Muscle layer of duodenum (tissue), 2 donors: ENCODE results near the gene PHF1.

Experiments
- H3K27ac ChIP-seq: one replicate; pipeline ENCODE4 v1.7.0; 2013; ENCODE audit warnings: mild to moderate bottlenecking, low read length
- H3K27me3 ChIP-seq: one replicate; pipeline ENCODE4 v1.7.0; 2013; ENCODE audit warnings: low read depth, mild to moderate bottlenecking, control low read depth, low read length
- H3K36me3 ChIP-seq, 2 donors: one replicate each; pipeline ENCODE4 v1.7.0; 2013; ENCODE audit warnings: low read length in 2 of 2, control low read depth in 1 of 2, mild to moderate bottlenecking in 1 of 2; ENCODE audit not compliant: insufficient read depth in 2 of 2, control insufficient read depth in 1 of 2
- H3K4me1 ChIP-seq, 2 donors: one replicate each; pipeline ENCODE4 v1.7.0; 2013; ENCODE audit warnings: low read length in 2 of 2, mild to moderate bottlenecking in 2 of 2, control low read depth in 1 of 2, moderate library complexity in 1 of 2; ENCODE audit not compliant: insufficient read depth in 2 of 2, control insufficient read depth in 1 of 2
- H3K4me3 ChIP-seq, 2 donors: one replicate each; pipeline ENCODE4 v1.7.0; 2013; ENCODE audit warnings: low read length in 2 of 2, low read depth in 1 of 2, mild to moderate bottlenecking in 1 of 2
- H3K9me3 ChIP-seq, 2 donors: one replicate each; pipeline ENCODE4 v1.7.0; 2013; ENCODE audit warnings: low read length in 2 of 2, control low read depth in 1 of 2, mild to moderate bottlenecking in 1 of 2; ENCODE audit not compliant: control insufficient read depth in 1 of 2
- donor health status: healthy.

PHF1 gene

DNA sequence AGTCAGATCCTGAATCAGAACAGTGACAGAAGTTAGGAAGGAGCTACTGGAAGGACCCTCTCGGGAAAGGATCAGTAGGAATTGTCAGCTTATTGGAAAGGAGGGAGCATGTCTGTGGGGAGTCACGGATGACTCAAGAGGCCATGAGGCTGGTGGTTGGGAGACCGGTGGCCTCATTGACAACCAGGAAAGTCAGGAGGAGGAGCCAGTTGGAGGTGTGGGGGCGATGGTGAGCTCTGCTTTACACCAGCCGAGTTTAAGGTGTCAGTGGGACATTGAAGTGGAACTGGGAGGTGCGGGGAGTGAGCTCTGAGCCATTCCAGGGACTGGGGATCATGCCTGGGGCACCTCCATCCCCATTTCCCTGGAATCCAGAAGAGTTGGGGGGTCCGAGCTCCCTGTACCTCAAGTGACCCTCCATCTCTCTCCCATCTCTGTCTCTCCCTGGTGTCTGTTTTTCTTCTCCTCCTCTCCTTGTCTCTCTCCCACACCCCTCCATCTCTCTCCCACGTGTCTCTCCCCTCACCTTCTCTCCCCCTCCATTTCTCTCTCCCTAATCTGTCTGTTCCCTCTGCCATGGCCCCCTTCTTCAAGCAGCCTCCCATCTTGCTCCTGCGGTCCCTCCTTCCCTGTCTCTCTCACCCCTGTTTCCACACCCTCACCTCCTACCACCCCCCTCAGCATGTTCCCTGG lies 29.3 kb downstream of the PHF1 start:
- Histone ChIP-seq H3K27me3 (no peaks in the 10 kb centered on the region), H3K36me3 (peaks cover 54 to 69% of the 10 kb centered on the region in 2 donors), H3K27ac (no peak overlapping the region), H3K4me3 (no peak overlapping the region), H3K9me3 (no peaks in the 10 kb centered on the region), H3K4me1 (no peaks in the 10 kb centered on the region)

DNA sequence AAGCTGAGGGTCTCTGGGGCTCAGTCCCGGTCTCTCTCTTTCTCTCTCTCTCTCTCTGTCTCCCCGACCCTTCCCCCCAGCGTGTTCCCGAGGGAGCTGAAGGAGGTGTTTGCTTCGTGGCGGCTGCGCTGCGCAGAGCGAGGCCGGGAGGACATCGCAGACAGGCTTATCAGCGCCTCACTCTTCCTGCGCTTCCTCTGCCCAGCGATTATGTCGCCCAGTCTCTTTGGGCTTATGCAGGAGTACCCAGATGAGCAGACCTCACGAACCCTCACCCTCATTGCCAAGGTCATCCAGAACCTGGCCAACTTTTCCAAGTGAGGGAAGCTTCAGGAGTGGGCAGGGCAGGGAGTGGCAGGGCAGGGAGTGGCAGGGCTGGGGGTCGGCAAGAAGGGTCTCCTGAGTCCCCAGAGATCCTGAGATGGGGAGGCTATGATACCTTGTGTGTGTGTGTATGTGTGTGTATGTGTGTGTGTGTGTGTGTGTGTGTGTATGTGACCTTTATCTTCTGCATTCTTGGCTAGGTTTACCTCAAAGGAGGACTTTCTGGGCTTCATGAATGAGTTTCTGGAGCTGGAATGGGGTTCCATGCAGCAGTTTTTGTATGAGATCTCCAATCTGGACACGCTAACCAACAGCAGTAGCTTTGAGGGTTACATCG lies 30.0 kb downstream of the PHF1 start:
- no peak overlapping the region for H3K27ac ChIP-seq
- no peaks in the 10 kb centered on the region for H3K4me1 ChIP-seq
- H3K36me3 ChIP-seq, result peaks cover 47 to 62% of the 10 kb centered on the region in 2 donors
- H3K9me3 ChIP-seq, result no peaks in the 10 kb centered on the region
- H3K27me3 ChIP-seq, result no peaks in the 10 kb centered on the region
- H3K4me3 ChIP-seq, result no peak overlapping the region

DNA sequence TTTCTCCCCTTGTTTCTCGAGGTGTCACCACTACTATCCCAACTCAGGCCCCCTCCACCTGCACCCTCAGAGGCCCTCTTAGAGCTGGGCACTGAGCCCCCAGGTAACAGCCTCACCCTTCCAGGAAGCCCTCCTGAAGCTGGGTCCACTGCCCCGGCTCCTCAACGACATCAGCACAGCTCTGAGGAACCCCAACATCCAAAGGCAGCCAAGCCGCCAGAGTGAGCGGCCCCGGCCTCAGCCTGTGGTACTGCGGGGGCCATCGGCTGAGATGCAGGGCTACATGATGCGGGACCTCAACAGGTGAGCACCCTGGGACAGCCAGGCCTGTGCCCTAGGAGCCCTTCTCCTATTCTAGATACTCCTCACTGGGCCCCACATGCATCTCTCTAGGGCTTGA lies 30.6 kb downstream of the PHF1 start:
- no peaks in the 10 kb centered on the region for H3K27me3 ChIP-seq
- no peak overlapping the region for H3K4me3 ChIP-seq
- no peaks in the 10 kb centered on the region for H3K9me3 ChIP-seq
- no peaks in the 10 kb centered on the region for H3K4me1 ChIP-seq
- peaks cover 43 to 56% of the 10 kb centered on the region in 2 donors for H3K36me3 ChIP-seq
- no peak overlapping the region for H3K27ac ChIP-seq

DNA sequence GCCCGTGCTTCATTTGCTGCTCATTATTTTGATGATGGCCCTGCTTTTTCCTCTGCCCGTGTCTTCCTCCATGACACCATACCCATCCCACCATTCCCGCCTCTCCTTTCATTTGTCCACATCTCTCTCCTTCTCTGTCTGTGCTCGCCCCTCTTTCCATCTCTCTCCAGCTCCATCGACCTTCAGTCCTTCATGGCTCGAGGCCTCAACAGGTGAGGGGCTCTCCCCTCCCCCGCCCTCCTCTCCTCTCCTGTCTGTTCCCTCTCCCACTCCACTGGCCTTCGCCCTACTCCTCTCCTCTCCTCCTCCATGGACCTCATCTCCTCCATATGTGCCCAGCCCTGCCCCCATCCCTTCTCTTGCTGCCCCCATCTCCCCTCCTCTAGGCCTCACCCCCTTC lies 31.5 kb downstream of the PHF1 start:
- H3K27me3 ChIP-seq, result no peaks in the 10 kb centered on the region
- H3K36me3 ChIP-seq, result peaks cover 36 to 56% of the 10 kb centered on the region in 2 donors
- no peak overlapping the region for H3K4me3 ChIP-seq
- no peaks in the 10 kb centered on the region for H3K4me1 ChIP-seq
- H3K9me3 ChIP-seq, result no peaks in the 10 kb centered on the region
- no peak overlapping the region for H3K27ac ChIP-seq

DNA sequence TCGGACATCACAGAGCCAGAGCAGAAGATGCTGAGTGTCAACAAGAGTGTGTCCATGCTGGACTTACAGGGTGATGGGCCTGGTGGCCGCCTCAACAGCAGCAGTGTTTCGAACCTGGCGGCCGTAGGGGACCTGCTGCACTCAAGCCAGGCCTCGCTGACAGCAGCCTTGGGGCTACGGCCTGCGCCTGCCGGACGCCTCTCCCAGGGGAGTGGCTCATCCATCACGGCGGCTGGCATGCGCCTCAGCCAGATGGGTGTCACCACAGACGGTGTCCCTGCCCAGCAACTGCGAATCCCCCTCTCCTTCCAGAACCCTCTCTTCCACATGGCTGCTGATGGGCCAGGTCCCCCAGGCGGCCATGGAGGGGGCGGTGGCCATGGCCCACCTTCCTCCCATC lies 32.2 kb downstream of the PHF1 start:
- Histone ChIP-seq H3K27ac (no peak overlapping the region), H3K4me1 (no peaks in the 10 kb centered on the region), H3K4me3 (no peak overlapping the region), H3K36me3 (peaks cover 42 to 57% of the 10 kb centered on the region in 2 donors), H3K27me3 (no peaks in the 10 kb centered on the region), H3K9me3 (no peaks in the 10 kb centered on the region)

DNA sequence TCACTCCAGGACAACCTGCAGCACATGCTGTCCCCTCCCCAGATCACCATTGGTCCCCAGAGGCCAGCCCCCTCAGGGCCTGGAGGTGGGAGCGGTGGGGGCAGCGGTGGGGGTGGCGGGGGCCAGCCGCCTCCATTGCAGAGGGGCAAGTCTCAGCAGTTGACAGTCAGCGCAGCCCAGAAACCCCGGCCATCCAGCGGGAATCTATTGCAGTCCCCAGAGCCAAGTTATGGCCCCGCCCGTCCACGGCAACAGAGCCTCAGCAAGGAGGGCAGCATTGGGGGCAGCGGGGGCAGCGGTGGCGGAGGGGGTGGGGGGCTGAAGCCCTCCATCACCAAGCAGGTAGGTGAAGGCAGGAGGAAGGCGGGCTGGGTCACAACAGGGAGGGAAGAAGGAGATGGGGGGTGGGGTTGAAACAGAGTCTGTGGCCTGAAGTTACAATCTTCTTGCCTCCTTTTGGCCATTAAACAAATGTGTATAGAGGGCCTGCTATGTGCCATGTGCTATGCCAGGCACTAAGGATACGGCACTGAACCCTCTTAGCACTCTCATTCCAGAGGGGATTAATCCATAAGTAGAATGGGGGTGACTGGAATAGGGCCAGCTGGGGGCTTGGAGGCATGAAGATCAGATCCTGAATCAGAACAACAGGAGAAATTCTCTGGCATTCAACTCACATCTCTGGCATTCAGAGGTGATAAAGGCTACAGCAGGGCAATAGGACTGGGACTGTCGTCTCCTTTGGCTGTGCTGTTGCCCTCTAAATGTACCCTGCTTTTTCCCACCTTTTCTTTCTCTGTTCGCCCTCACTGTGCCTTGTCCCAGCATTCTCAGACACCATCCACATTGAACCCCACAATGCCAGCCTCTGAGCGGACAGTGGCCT lies 33.0 kb downstream of the PHF1 start:
- H3K4me3 ChIP-seq, result no peak overlapping the region
- H3K9me3 ChIP-seq, result no peaks in the 10 kb centered on the region
- H3K36me3 ChIP-seq, result peaks cover 38 to 50% of the 10 kb centered on the region in 2 donors
- no peaks in the 10 kb centered on the region for H3K4me1 ChIP-seq
- H3K27ac ChIP-seq, result no peak overlapping the region
- H3K27me3 ChIP-seq, result no peaks in the 10 kb centered on the region

DNA sequence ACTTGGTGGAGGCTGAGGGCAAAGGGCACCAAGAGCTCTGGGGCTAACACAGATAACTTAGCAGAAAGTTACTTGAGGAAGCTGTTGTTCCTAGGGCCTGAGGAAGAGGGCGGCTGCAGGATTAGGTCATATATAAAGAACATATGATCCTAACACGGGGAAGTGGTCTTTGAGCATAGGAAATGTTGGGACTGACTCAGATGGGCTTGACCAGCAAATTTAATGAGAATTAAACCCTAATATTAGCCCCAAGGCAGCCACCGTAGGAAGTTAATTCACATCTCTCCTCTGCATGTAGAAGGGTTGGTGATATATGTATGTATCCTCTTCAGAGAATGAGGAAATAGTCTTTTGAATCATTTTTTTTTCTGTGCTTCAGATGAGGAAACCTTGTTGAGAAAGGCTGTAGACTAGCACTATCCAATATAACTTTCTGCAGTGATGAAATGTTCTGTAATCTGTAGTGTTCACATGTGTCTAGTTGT lies 34.3 kb downstream of the PHF1 start:
- H3K27me3 ChIP-seq, result no peaks in the 10 kb centered on the region
- H3K4me1 ChIP-seq, result no peaks in the 10 kb centered on the region
- H3K27ac ChIP-seq, result no peak overlapping the region
- H3K36me3 ChIP-seq, result peaks cover 38 to 47% of the 10 kb centered on the region in 2 donors
- H3K4me3 ChIP-seq, result no peak overlapping the region
- no peaks in the 10 kb centered on the region for H3K9me3 ChIP-seq

DNA sequence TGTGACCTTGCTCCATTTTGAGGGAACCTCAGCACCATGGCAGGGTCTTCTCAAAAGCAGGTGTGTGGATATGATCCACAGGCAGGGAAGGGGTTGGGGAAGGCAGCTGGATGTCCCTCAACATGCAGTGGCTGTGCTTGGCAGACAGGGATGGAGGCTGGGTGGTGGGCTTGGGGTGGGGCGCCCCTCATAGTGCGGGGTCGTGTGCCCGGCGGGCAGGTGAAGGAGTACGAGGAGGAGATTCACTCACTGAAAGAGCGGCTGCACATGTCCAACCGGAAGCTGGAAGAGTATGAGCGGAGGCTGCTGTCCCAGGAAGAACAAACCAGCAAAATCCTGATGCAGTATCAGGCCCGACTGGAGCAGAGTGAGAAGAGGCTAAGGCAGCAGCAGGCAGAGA lies 35.5 kb downstream of the PHF1 start:
- Histone ChIP-seq H3K9me3 (no peaks in the 10 kb centered on the region), H3K27me3 (no peaks in the 10 kb centered on the region), H3K27ac (no peak overlapping the region), H3K4me3 (no peak overlapping the region), H3K36me3 (peaks cover 34 to 36% of the 10 kb centered on the region in 2 donors), H3K4me1 (no peaks in the 10 kb centered on the region)

DNA sequence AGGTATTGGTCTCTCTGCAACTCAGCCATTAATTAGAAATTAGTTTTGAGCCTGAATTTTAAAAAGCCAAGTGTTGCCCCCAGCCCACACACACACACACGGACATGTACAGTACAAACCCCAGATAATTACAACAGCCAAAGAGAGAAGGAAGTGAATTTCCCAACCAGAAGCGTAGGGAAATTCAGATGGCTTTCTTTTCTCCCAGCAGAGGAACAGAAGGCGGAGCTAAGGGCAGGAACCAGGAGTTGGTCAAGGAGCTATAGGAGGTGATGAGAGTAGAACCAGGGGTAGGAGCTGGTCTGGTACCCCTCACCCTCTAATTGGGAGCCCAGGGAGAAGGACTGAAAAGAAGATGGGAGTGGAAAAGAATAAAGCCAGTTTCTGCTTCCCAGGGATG lies 39.6 kb downstream of the PHF1 start:
- H3K4me1 ChIP-seq, result peaks cover 7 to 18% of the 10 kb centered on the region in 2 donors
- no peak overlapping the region for H3K4me3 ChIP-seq
- H3K27ac ChIP-seq, result no peak overlapping the region
- no peaks in the 10 kb centered on the region for H3K9me3 ChIP-seq
- H3K36me3 ChIP-seq, result peaks cover 11 to 17% of the 10 kb centered on the region in 2 donors
- no peaks in the 10 kb centered on the region for H3K27me3 ChIP-seq

DNA sequence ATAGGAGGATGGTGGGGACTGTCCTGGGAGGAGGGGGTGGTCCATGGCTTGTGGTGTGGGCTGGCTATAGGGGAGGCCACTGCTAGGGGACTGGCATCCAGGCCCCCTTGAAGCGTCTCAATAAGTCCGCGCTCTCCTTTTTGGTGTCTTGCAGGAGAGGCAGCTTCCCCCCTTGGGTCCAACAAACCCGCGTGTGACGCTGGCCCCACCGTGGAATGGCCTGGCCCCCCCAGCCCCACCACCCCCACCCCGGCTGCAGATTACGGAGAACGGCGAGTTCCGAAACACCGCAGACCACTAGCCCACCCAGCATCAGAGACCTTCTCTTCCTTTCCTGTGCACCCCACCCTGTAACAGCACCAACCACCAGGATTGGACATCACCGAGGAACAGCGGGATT lies 40.8 kb downstream of the PHF1 start:
- Histone ChIP-seq H3K36me3 (peaks cover 16 to 27% of the 10 kb centered on the region in 2 donors), H3K27me3 (no peaks in the 10 kb centered on the region), H3K4me3 (no peak overlapping the region), H3K9me3 (no peaks in the 10 kb centered on the region), H3K4me1 (peaks cover 8 to 21% of the 10 kb centered on the region in 2 donors), H3K27ac (no peak overlapping the region)

DNA sequence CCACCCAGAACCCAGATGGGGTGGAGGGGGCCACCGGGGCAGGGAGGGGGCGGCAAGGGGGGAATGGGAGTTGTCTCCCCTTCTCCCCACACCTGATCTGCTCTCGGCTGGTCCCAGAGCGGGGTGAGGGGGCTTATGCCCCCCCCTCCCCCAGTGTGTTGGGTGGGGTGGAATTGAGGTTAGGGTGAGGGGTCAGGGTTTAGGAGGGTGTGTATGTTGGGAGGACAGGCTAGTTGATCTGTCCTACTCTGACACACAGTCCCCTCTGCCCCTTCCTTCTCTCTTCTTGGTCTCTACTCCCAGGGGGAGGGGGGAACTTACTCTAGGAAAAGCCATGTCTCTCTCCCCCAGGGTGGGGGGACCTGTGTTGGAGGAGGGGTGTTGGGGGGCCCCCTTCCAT lies 41.7 kb downstream of the PHF1 start:
- Histone ChIP-seq H3K36me3 (peaks cover 15 to 20% of the 10 kb centered on the region in 2 donors), H3K9me3 (no peaks in the 10 kb centered on the region), H3K4me3 (no peak overlapping the region), H3K27me3 (no peaks in the 10 kb centered on the region), H3K4me1 (peaks cover 8 to 21% of the 10 kb centered on the region in 2 donors), H3K27ac (no peak overlapping the region)
